HL-60 (cell line): ENCODE data around the gene DYNLT5.

Experiments used
- DNase-seq, 2 experiments: peaks; one replicate each; pipeline ENCODE4 v3.0.0-alpha.2; 2010 to 2020; ENCODE audit warnings: low read depth in 1 of 2, low spot score in 1 of 2
- H3K27ac ChIP-seq: fragments of 250-450 bp; sonication (Bioruptor Pico); replicated peaks from 2 replicates; pipeline ENCODE4 v1.5.1; 2020; ENCODE audit warnings: mild to moderate bottlenecking, moderate library complexity
- H3K27me3 ChIP-seq: fragments of 250-450 bp; sonication (Bioruptor Pico); 2 replicates; pipeline ENCODE4 v1.5.1; 2021; ENCODE audit warnings: mild to moderate bottlenecking, moderate library complexity; ENCODE audit not compliant: insufficient read depth, poor library complexity, severe bottlenecking
- H3K4me3 ChIP-seq: replicated peaks from 2 replicates; pipeline ENCODE4 v1.5.1; 2011; ENCODE audit warnings: mild to moderate bottlenecking, control low read depth, low read length; ENCODE audit not compliant: insufficient read depth
- GABPA ChIP-seq: IDR thresholded peaks from 2 replicates; pipeline ENCODE4 v1.6.1; 2012; ENCODE audit warnings: low read depth
- POLR2AphosphoS5 ChIP-seq: IDR thresholded peaks from 2 replicates; pipeline ENCODE4 v1.6.1; 2012; ENCODE audit warnings: low read depth
- REST ChIP-seq: IDR thresholded peaks from 2 replicates; pipeline ENCODE4 v1.6.1; 2012; ENCODE audit warnings: low read depth; ENCODE audit not compliant: insufficient replicate concordance
- SPI1 ChIP-seq: IDR thresholded peaks from 2 replicates; pipeline ENCODE4 v1.6.1; 2012; ENCODE audit warnings: low read depth, mild to moderate bottlenecking, borderline replicate concordance
- TF ChIP-seq, protein P1 (sequence below): IDR thresholded peaks from one replicate; pipeline ENCODE4 v1.5.1; 2011; ENCODE audit warnings: low read length, control low read depth, inconsistent platforms; ENCODE audit not compliant: insufficient read depth

DYNLT5 gene

GRCh38 chr1:66761221-66761620 is 9.0 kb downstream of the DYNLT5 start:
- H3K27me3 ChIP-seq, result peaks cover 5% of the 10 kb centered on the region
- no peak overlapping the region for H3K27ac ChIP-seq
- peak; percentile 11 to 24 for DNase-seq
- no peak overlapping the region for H3K4me3 ChIP-seq
- TF ChIP-seq REST, result no peak
- TF ChIP-seq GABPA, result no peak
- TF ChIP-seq SPI1, result no peak
- TF ChIP-seq POLR2AphosphoS5, result no peak
- TF ChIP-seq, protein P1, sequence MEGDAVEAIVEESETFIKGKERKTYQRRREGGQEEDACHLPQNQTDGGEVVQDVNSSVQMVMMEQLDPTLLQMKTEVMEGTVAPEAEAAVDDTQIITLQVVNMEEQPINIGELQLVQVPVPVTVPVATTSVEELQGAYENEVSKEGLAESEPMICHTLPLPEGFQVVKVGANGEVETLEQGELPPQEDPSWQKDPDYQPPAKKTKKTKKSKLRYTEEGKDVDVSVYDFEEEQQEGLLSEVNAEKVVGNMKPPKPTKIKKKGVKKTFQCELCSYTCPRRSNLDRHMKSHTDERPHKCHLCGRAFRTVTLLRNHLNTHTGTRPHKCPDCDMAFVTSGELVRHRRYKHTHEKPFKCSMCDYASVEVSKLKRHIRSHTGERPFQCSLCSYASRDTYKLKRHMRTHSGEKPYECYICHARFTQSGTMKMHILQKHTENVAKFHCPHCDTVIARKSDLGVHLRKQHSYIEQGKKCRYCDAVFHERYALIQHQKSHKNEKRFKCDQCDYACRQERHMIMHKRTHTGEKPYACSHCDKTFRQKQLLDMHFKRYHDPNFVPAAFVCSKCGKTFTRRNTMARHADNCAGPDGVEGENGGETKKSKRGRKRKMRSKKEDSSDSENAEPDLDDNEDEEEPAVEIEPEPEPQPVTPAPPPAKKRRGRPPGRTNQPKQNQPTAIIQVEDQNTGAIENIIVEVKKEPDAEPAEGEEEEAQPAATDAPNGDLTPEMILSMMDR, result no peak

- no peak overlapping the region for H3K27ac ChIP-seq
- DNase-seq, result peak in 1 of 2 experiments; percentile 21
- H3K4me3 ChIP-seq, result no peak overlapping the region
- peaks cover 2% of the 10 kb centered on the region for H3K27me3 ChIP-seq
- no peak for TF ChIP-seq POLR2AphosphoS5
- no peak for TF ChIP-seq GABPA
- TF ChIP-seq, protein P1, result peak; percentile 21
- TF ChIP-seq REST, result no peak
- no peak for TF ChIP-seq SPI1
These were observed 12.8 kb downstream of the DYNLT5 start for GRCh38 chr1:66764994-66765578.

GRCh38 chr1:66767626-66768025 is 15.4 kb downstream of the DYNLT5 start:
- DNase-seq, result no peak
- Histone ChIP-seq H3K27me3 (no peaks in the 10 kb centered on the region), H3K27ac (no peak overlapping the region), H3K4me3 (no peak overlapping the region)
- TF ChIP-seq, protein P1, result no peak
- no peak for TF ChIP-seq POLR2AphosphoS5
- TF ChIP-seq SPI1, result no peak
- TF ChIP-seq REST, result no peak
